HEK293 (cell line): Measurements from ENCODE around the gene TRIM72.

Experiments used
- CTCF ChIA-PET: fragments of 350-600 bp; formaldehyde crosslinking; extraction: SDS; loops from one replicate; lab custom pipeline; 2021; ENCODE audit warnings: antibody characterized with exemption; lab: Yijun Ruan, JAX
- POLR2A ChIA-PET: fragments of 300-600 bp; formaldehyde crosslinking; extraction: SDS; loops from one replicate; lab custom pipeline; 2020; ENCODE audit warnings: antibody characterized with exemption, inconsistent platforms; lab: Yijun Ruan, JAX
- H3K27ac ChIP-seq: fragments of 200-500 bp; sonication (Bioruptor generic); 2 replicates; pipeline ENCODE4 v1.5.1; 2014; ENCODE audit warnings: low read depth, low read length, control low read depth, inconsistent platforms; ENCODE audit errors: extremely low read depth
- H3K36me3 ChIP-seq, 2 experiments: fragments of 200-500 bp in 1 of 2; sonication (Bioruptor generic) in 1 of 2; 1 replicate in 1 of 2; 2 replicates in 1 of 2; pipeline ENCODE4 v1.5.1; 2014 to 2017; ENCODE audit warnings: inconsistent platforms in 2 of 2, low read length in 2 of 2; ENCODE audit not compliant: control insufficient read depth in 2 of 2, insufficient read depth in 1 of 2
- H3K4me1 ChIP-seq: fragments of 200-500 bp; sonication (Bioruptor generic); 2 replicates; pipeline ENCODE4 v1.5.1; 2014; ENCODE audit warnings: mild to moderate bottlenecking, low read length, inconsistent platforms; ENCODE audit not compliant: control insufficient read depth, insufficient read depth
- H3K4me3 ChIP-seq: 2 replicates; pipeline ENCODE4 v1.5.1; 2011; ENCODE audit warnings: low read depth, mild to moderate bottlenecking, control low read depth, low read length, moderate library complexity
- H3K9me3 ChIP-seq: fragments of 200-500 bp; sonication (Bioruptor generic); 2 replicates; pipeline ENCODE4 v1.5.1; 2014; ENCODE audit warnings: low read depth, low read length, inconsistent platforms; ENCODE audit not compliant: control insufficient read depth, insufficient read depth
- GFI1B ChIP-seq: fragments of 450-650 bp; formaldehyde crosslinking; IDR thresholded peaks from 2 replicates; pipeline ENCODE4 v1.5.1; 2016; ENCODE audit warnings: missing biosample characterization, missing genetic modification characterization
- HOXC10 ChIP-seq: sonication (generic); formaldehyde crosslinking; IDR thresholded peaks from 2 replicates; pipeline ENCODE4 v1.8.1; 2023; ENCODE audit warnings: mild to moderate bottlenecking, missing genetic modification reagents
- PRDM10 ChIP-seq: fragments of 450-650 bp; formaldehyde crosslinking; IDR thresholded peaks from 2 replicates; pipeline ENCODE4 v1.5.1; 2016; ENCODE audit warnings: missing biosample characterization, missing genetic modification characterization
- SCRT1 ChIP-seq: fragments of 450-650 bp; formaldehyde crosslinking; IDR thresholded peaks from 2 replicates; pipeline ENCODE4 v1.5.1; 2016; ENCODE audit warnings: missing biosample characterization, missing genetic modification characterization, borderline replicate concordance
- SP7 ChIP-seq: fragments of 450-650 bp; formaldehyde crosslinking; IDR thresholded peaks from 2 replicates; pipeline ENCODE4 v1.5.1; 2016; ENCODE audit warnings: missing biosample characterization, missing genetic modification characterization
- ZBTB21 ChIP-seq: fragments of 450-650 bp; formaldehyde crosslinking; IDR thresholded peaks from 2 replicates; pipeline ENCODE4 v1.5.1; 2017; ENCODE audit warnings: missing biosample characterization, missing genetic modification characterization
- ZFHX2 ChIP-seq: fragments of 450-650 bp; formaldehyde crosslinking; conservative IDR thresholded peaks from 2 replicates; pipeline ENCODE4 v1.5.1; 2016; ENCODE audit warnings: missing biosample characterization, missing genetic modification characterization
- ZNF132 ChIP-seq: fragments of 450-650 bp; formaldehyde crosslinking; IDR thresholded peaks from 2 replicates; pipeline ENCODE4 v1.5.1; 2017; ENCODE audit warnings: missing biosample characterization, missing genetic modification characterization, borderline replicate concordance
- ZNF146 ChIP-seq: fragments of 450-650 bp; formaldehyde crosslinking; IDR thresholded peaks from 2 replicates; pipeline ENCODE4 v1.5.1; 2016; ENCODE audit warnings: missing biosample characterization, missing genetic modification characterization
- ZNF292 ChIP-seq: fragments of 450-650 bp; formaldehyde crosslinking; IDR thresholded peaks from 2 replicates; pipeline ENCODE4 v1.5.1; 2016; ENCODE audit warnings: low read depth, missing biosample characterization, missing genetic modification characterization, borderline replicate concordance
- ZNF341 ChIP-seq: fragments of 450-650 bp; formaldehyde crosslinking; IDR thresholded peaks from 2 replicates; pipeline ENCODE4; 2016; ENCODE audit warnings: low read depth, missing biosample characterization, missing genetic modification characterization
- ZNF404 ChIP-seq: fragments of 450-650 bp; formaldehyde crosslinking; IDR thresholded peaks from 2 replicates; pipeline ENCODE4 v1.5.1; 2017; ENCODE audit warnings: missing biosample characterization, missing genetic modification characterization
- ZNF521 ChIP-seq: fragments of 450-650 bp; formaldehyde crosslinking; IDR thresholded peaks from 2 replicates; pipeline ENCODE4 v1.5.1; 2017; ENCODE audit warnings: missing biosample characterization, mild to moderate bottlenecking, missing genetic modification characterization
- ZNF555 ChIP-seq: fragments of 450-650 bp; formaldehyde crosslinking; conservative IDR thresholded peaks from 2 replicates; pipeline ENCODE4 v1.5.1; 2017; ENCODE audit warnings: missing biosample characterization, mild to moderate bottlenecking, missing genetic modification characterization, inconsistent platforms
- ZNF558 ChIP-seq: fragments of 450-650 bp; formaldehyde crosslinking; IDR thresholded peaks from 2 replicates; pipeline ENCODE4 v1.5.1; 2016; ENCODE audit warnings: missing biosample characterization, missing genetic modification characterization
- ZNF571 ChIP-seq: fragments of 450-650 bp; formaldehyde crosslinking; IDR thresholded peaks from 2 replicates; pipeline ENCODE4 v1.5.0; 2017; ENCODE audit warnings: missing biosample characterization, missing genetic modification characterization
- ZNF580 ChIP-seq: fragments of 450-650 bp; formaldehyde crosslinking; IDR thresholded peaks from 2 replicates; pipeline ENCODE4 v1.5.1; 2016; ENCODE audit warnings: missing biosample characterization, missing genetic modification characterization
- ZNF585B ChIP-seq: fragments of 450-650 bp; formaldehyde crosslinking; IDR thresholded peaks from 2 replicates; pipeline ENCODE4 v1.5.1; 2016; ENCODE audit warnings: missing biosample characterization, missing genetic modification characterization
- ZNF600 ChIP-seq: fragments of 450-650 bp; formaldehyde crosslinking; IDR thresholded peaks from 2 replicates; pipeline ENCODE4 v1.5.1; 2016; ENCODE audit warnings: missing biosample characterization, missing genetic modification characterization
- ZNF658 ChIP-seq: fragments of 450-650 bp; formaldehyde crosslinking; IDR thresholded peaks from 2 replicates; pipeline ENCODE4; 2016; ENCODE audit warnings: missing biosample characterization, missing genetic modification characterization
- ZNF664 ChIP-seq: fragments of 450-650 bp; formaldehyde crosslinking; IDR thresholded peaks from 2 replicates; pipeline ENCODE4 v1.5.1; 2016; ENCODE audit warnings: missing biosample characterization, missing genetic modification characterization
- ZNF677 ChIP-seq: fragments of 450-650 bp; IDR thresholded peaks from 2 replicates; pipeline ENCODE4 v1.5.0; 2018; ENCODE audit warnings: missing biosample characterization, mild to moderate bottlenecking, missing genetic modification characterization, moderate library complexity
- ZNF704 ChIP-seq: fragments of 450-650 bp; formaldehyde crosslinking; IDR thresholded peaks from 2 replicates; pipeline ENCODE4 v1.5.1; 2016; ENCODE audit warnings: missing biosample characterization, missing genetic modification characterization
- TF ChIP-seq, protein P1 (sequence below): fragments of 450-650 bp; formaldehyde crosslinking; IDR thresholded peaks from 2 replicates; pipeline ENCODE4 v1.5.1; 2017; ENCODE audit warnings: missing biosample characterization, missing genetic modification characterization
- TF ChIP-seq, protein P2 (sequence below): fragments of 450-650 bp; formaldehyde crosslinking; IDR thresholded peaks from 2 replicates; pipeline ENCODE4 v1.5.1; 2017; ENCODE audit warnings: missing biosample characterization, missing genetic modification characterization

TRIM72 gene

GRCh38 chr16:31192856-31193642 lies 20.9 kb upstream of the TRIM72 start (continued):
- TF ChIP-seq ZNF132 (tag by site-specific recombination) (no peak), ZBTB21 (no peak), ZNF404 (tag by site-specific recombination) (no peak), SP7 (tag by site-specific recombination) (no peak), ZNF146 (tag by site-specific recombination) (no peak), ZNF558 (tag by site-specific recombination) (no peak)

GRCh38 chr16:31193874-31194273 lies 20.0 kb upstream of the TRIM72 start:
- no peak overlapping the region for H3K27ac ChIP-seq
- H3K9me3 ChIP-seq = no peaks in the 10 kb centered on the region
- H3K4me1 ChIP-seq = no peaks in the 10 kb centered on the region
- H3K36me3 ChIP-seq = peaks cover 69 to 89% of the 10 kb centered on the region in 2 experiments
- no peak overlapping the region for H3K4me3 ChIP-seq
- ChIA-PET CTCF (no interaction called here), POLR2A (interaction anchor here (0.7 to 1.7 kb wide), 4 partner anchors 10 to 258 kb away, joined by 4 to 8 read pairs (median 4); partner anchors contain the start of gene FUS)
- TF ChIP-seq ZNF600 (tag by site-specific recombination) (0 out of 2 replicates have a peak, but pooled peaks have one; percentile 9), PRDM10 (peak; percentile 22; the same call in 1 of the 2 replicates), ZNF555 (tag by site-specific recombination) (no peak)

- ChIA-PET CTCF (no interaction called here), POLR2A (no interaction called here)
- H3K4me1 ChIP-seq = no peaks in the 10 kb centered on the region
- TF ChIP-seq HOXC10 (no peak), ZNF580 (no peak), SCRT1 (tag by site-specific recombination) (no peak), ZNF658 (no peak), ZNF521 (tag by site-specific recombination) (no peak), ZNF341 (no peak), ZNF704 (tag by site-specific recombination) (no peak), GFI1B (no peak), ZNF571 (tag by site-specific recombination) (no peak), ZNF292 (tag by site-specific recombination) (no peak), ZFHX2 (tag by site-specific recombination) (no peak), ZNF585B (tag by site-specific recombination) (no peak), ZNF664 (tag by site-specific recombination) (no peak), ZNF677 (tag by site-specific recombination) (no peak)
- TF ChIP-seq, protein P1, sequence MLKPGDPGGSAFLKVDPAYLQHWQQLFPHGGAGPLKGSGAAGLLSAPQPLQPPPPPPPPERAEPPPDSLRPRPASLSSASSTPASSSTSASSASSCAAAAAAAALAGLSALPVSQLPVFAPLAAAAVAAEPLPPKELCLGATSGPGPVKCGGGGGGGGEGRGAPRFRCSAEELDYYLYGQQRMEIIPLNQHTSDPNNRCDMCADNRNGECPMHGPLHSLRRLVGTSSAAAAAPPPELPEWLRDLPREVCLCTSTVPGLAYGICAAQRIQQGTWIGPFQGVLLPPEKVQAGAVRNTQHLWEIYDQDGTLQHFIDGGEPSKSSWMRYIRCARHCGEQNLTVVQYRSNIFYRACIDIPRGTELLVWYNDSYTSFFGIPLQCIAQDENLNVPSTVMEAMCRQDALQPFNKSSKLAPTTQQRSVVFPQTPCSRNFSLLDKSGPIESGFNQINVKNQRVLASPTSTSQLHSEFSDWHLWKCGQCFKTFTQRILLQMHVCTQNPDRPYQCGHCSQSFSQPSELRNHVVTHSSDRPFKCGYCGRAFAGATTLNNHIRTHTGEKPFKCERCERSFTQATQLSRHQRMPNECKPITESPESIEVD (tag by site-specific recombination) = no peak
- TF ChIP-seq, protein P2, sequence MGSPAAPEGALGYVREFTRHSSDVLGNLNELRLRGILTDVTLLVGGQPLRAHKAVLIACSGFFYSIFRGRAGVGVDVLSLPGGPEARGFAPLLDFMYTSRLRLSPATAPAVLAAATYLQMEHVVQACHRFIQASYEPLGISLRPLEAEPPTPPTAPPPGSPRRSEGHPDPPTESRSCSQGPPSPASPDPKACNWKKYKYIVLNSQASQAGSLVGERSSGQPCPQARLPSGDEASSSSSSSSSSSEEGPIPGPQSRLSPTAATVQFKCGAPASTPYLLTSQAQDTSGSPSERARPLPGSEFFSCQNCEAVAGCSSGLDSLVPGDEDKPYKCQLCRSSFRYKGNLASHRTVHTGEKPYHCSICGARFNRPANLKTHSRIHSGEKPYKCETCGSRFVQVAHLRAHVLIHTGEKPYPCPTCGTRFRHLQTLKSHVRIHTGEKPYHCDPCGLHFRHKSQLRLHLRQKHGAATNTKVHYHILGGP (tag by site-specific recombination) = no peak
These were observed 19.0 kb upstream of the TRIM72 start for GRCh38 chr16:31194898-31195297.

More at GRCh38 chr16:31194898-31195297, 19.0 kb upstream of the TRIM72 start:
- no peaks in the 10 kb centered on the region for H3K9me3 ChIP-seq
- H3K36me3 ChIP-seq = peaks cover 59 to 87% of the 10 kb centered on the region in 2 experiments
- no peak overlapping the region for H3K27ac ChIP-seq
- H3K4me3 ChIP-seq = no peak overlapping the region
